Activated T-helper 2 cell treated with anti-CD3 and anti-CD28 coated beads, Interferon-gamma antibody, Interleukin-2, Interleukin-4, amounts not matched to agents 10 μg/mL and 5 μg/mL and 100 μg/mL, durations not matched to agents 14 hours and 24 hours and 36 hours (primary cell): ENCODE data around the gene LGALS7B. TPM values are rescaled to one million over a fixed set of nuclear protein-coding genes. Genes with fewer than 3 reads are reported as not detected.
"Not testable (repeated sequence)": the region's sequence is repeated elsewhere in the genome, so short reads cannot be mapped to it uniquely, and the experiment has no call there.

Experiments
- DNase-seq: peaks from one replicate; pipeline ENCODE4 v3.0.0; 2021; ENCODE audit warnings: low spot score
- H3K27ac Mint-ChIP-seq: one replicate; pipeline ENCODE4 v1.8.0; 2021; ENCODE audit warnings: mixed read lengths
- H3K27me3 Mint-ChIP-seq: one replicate; pipeline ENCODE4 v1.8.0; 2021; ENCODE audit warnings: low read depth, mixed read lengths
- H3K36me3 Mint-ChIP-seq: one replicate; pipeline ENCODE4 v1.8.0; 2021; ENCODE audit warnings: low read depth, mixed read lengths
- H3K4me1 Mint-ChIP-seq: one replicate; pipeline ENCODE4 v1.8.0; 2021; ENCODE audit warnings: low read depth, mixed read lengths
- H3K4me3 Mint-ChIP-seq: one replicate; pipeline ENCODE4 v1.8.0; 2021; ENCODE audit warnings: low read depth, mild to moderate bottlenecking, moderate library complexity, mixed read lengths
- H3K9me3 Mint-ChIP-seq: one replicate; pipeline ENCODE4 v1.8.0; 2021; ENCODE audit warnings: mixed read lengths
- intact Hi-C: fragments of 100-400 bp; cut with micrococcal nuclease; formaldehyde crosslinking; loops from one replicate; pipeline ENCODE4 v1.15.1; 2023
- total RNA-seq: library from RNA; stranded (reverse); gene quantifications from 2 replicates; pipeline ENCODE4 v1.2.3, GENCODE V29; 2022

Gene LGALS7B
- total RNA-seq, 1 donor from 2014 or later = not detected

- intact Hi-C loops = loop anchor here (10.0 kb wide), 1 partner anchor 51 kb away; no protein-coding TSS in a partner anchor
- H3K4me3 Mint-ChIP-seq, DNase-seq, H3K36me3 Mint-ChIP-seq, H3K9me3 Mint-ChIP-seq, H3K4me1 Mint-ChIP-seq, H3K27ac Mint-ChIP-seq: not testable (repeated sequence)
- peaks cover 18% of the 10 kb centered on the region for H3K27me3 Mint-ChIP-seq
These were observed 34.8 kb upstream of the LGALS7B start for GRCh38 chr19:38754196-38754595.

DNA sequence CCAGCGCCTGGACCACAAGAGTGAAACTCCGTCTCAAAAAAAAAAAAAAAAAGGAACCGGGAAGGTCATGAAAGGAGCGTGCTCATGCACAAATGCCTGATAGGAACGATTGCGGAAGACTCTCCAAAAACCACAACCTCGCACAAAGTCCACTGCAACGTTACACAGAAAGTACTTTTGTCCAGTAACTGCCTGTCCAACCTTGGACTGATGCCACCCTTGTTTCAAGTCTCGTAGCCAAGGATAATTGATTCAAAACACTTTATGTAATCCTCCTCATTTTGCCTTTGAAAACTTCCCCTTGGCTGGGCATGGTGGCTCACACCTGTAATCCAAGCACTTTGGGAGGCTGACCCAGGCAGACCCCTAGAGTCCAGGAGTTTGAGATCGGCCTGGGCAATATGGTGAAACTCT is 29.4 kb upstream of the LGALS7B start:
- Mint-ChIP-seq H3K27ac (no peak overlapping the region), H3K36me3 (no peaks in the 10 kb centered on the region), H3K4me3 (no peak overlapping the region), H3K9me3 (no peaks in the 10 kb centered on the region), H3K4me1 (no peaks in the 10 kb centered on the region), H3K27me3 (no peaks in the 10 kb centered on the region)
- intact Hi-C loops = loop anchor here (10.0 kb wide), 1 partner anchor 45 kb away; no protein-coding TSS in a partner anchor
- DNase-seq = no peak

DNA sequence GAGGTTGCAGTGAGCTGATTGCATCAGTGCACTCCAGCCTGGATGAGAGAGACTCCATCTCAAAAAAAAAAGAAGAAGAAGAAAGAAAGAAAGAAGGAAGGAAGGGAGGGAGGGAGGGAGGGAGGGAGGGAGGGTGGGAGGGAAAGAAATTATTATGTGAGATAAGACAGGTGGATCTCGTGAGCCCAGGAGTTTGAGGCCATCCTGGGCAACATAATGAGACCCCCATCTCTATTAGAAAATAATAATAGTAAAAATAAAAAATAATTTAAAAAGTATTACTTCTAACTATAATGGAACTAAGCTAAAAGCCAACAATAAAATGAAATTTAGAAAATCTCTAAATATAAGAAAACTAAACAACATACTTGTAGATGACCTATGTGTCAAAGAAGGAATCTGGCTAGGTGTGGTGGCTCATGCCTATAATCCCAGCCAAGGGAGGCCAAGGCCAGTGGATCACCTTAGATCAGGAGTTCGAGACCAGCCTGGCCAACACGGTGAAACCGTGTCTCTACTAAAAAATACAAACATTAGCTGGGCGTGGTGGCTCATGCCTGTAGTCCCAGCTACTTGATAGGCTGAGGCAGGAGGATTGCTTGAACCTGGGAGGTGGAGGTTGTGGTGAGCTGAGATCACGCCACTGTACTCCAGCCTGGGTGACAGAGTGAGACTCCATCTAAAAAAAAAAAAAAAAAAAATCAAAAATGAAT is 28.0 kb upstream of the LGALS7B start:
- H3K4me3 Mint-ChIP-seq, H3K27ac Mint-ChIP-seq, H3K27me3 Mint-ChIP-seq, H3K9me3 Mint-ChIP-seq, H3K36me3 Mint-ChIP-seq, intact Hi-C loops, H3K4me1 Mint-ChIP-seq, DNase-seq: not testable (repeated sequence)

GRCh38 chr19:38761884-38762389 is 27.1 kb upstream of the LGALS7B start:
- H3K27me3 Mint-ChIP-seq, H3K9me3 Mint-ChIP-seq, H3K36me3 Mint-ChIP-seq, DNase-seq, H3K4me3 Mint-ChIP-seq, H3K4me1 Mint-ChIP-seq, intact Hi-C loops, H3K27ac Mint-ChIP-seq: not testable (repeated sequence)

DNA sequence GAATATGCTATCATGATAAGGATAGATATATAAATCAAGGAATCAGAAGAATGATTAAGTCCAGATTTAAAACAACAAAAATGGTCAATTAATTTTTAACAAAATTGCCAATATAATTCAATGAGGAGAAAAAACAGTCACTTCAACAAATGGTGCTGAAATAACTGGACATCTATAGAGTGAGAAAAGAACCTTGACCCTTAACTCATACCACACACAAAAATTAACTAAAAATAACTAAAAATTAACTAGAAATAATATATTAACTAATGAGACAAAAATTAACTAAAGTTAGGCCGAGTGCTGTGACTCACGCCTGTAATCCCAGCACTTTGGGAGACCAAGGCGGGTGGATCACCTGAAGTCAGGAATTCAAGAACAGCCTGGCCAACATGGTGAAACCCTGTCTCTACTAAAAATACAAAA is 25.2 kb upstream of the LGALS7B start:
- intact Hi-C loops = no loop called here
- Mint-ChIP-seq H3K4me3 (no peak overlapping the region), H3K9me3 (no peaks in the 10 kb centered on the region), H3K36me3 (no peaks in the 10 kb centered on the region), H3K4me1 (no peaks in the 10 kb centered on the region), H3K27ac (no peak overlapping the region), H3K27me3 (peaks cover 2% of the 10 kb centered on the region)
- no peak for DNase-seq

DNA sequence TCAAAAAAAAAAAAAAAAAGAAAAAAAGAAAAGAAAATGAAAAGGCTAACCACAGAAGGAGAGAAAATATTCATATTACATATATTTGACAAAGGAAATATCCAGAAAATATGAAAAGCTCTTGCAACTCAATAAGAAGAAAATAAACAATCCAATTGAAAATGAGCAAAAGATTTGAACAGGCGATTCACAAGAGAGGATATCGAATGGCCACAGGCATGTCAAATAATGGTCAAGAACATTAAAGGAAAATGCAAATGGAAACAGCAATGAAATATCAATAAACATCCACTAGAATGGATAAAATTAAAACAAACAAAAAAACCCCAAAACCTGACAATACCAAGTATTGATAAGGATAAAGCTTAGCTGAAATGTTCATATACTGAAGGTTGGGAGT is 23.8 kb upstream of the LGALS7B start:
- intact Hi-C loops = no loop called here
- H3K4me3 Mint-ChIP-seq = no peak overlapping the region
- no peaks in the 10 kb centered on the region for H3K36me3 Mint-ChIP-seq
- no peak overlapping the region for H3K27ac Mint-ChIP-seq
- no peaks in the 10 kb centered on the region for H3K9me3 Mint-ChIP-seq
- H3K27me3 Mint-ChIP-seq = peaks cover 2% of the 10 kb centered on the region
- H3K4me1 Mint-ChIP-seq = peaks cover 4% of the 10 kb centered on the region
- no peak for DNase-seq

- DNase-seq = no peak
- intact Hi-C loops = no loop called here
- peaks cover 4% of the 10 kb centered on the region for H3K4me1 Mint-ChIP-seq
- H3K36me3 Mint-ChIP-seq = no peaks in the 10 kb centered on the region
- H3K9me3 Mint-ChIP-seq = no peaks in the 10 kb centered on the region
- H3K4me3 Mint-ChIP-seq = no peak overlapping the region
- H3K27me3 Mint-ChIP-seq = peaks cover 2% of the 10 kb centered on the region
- H3K27ac Mint-ChIP-seq = no peak overlapping the region
These were observed 22.5 kb upstream of the LGALS7B start for GRCh38 chr19:38766276-38767047.

- H3K4me1 Mint-ChIP-seq = peaks cover 4% of the 10 kb centered on the region
- peak; percentile 86 for DNase-seq
- H3K27ac Mint-ChIP-seq = peak overlapping the region; percentile 63
- no peaks in the 10 kb centered on the region for H3K36me3 Mint-ChIP-seq
- peak overlapping the region; percentile 64 for H3K4me3 Mint-ChIP-seq
- H3K27me3 Mint-ChIP-seq = peaks cover 2% of the 10 kb centered on the region
- H3K9me3 Mint-ChIP-seq = no peaks in the 10 kb centered on the region
- intact Hi-C loops = no loop called here
These were observed 19.3 kb upstream of the LGALS7B start for GRCh38 chr19:38769635-38770211.

DNA sequence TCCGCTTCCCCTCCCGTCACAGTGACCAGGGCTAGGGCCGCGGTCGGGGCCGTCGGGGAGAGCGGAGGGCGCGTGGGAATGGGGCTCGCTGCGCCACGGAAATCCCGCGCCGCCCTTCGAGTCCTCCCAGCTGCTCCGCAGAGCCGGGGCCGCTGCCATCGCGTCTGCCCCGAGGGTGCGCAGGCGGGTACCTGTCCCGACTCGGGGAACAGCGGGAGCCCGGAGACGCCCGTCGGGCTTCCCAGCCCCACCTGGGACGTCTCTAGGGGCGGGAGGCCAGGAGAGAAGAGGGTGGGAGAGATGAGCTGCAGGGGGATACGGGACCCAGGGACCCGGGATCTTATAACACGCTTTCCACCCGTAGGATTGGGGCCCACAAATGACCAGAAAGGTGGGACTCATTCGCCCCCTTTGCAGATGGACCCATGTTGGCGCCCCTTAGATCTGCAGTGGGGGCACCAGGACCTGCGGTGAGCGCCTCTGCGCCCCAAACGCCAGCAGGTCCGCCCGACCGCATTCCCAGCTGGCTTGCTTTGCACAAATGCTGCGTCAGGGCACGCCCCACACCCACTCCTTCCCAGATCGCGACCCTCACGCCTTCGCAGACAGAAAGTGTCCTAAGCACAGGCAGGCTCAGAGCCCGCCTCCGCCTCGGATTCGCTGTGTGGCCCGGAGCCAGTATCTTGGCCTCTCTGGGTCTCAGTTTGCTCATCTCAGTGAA is 18.6 kb upstream of the LGALS7B start:
- H3K36me3 Mint-ChIP-seq, H3K9me3 Mint-ChIP-seq, H3K4me1 Mint-ChIP-seq, intact Hi-C loops, DNase-seq, H3K27me3 Mint-ChIP-seq, H3K4me3 Mint-ChIP-seq, H3K27ac Mint-ChIP-seq: not testable (repeated sequence)

- DNase-seq, H3K27ac Mint-ChIP-seq, H3K4me3 Mint-ChIP-seq, H3K36me3 Mint-ChIP-seq, H3K27me3 Mint-ChIP-seq, intact Hi-C loops, H3K9me3 Mint-ChIP-seq, H3K4me1 Mint-ChIP-seq: not testable (repeated sequence)
These were observed 18.1 kb upstream of the LGALS7B start for GRCh38 chr19:38770949-38771275.

DNA sequence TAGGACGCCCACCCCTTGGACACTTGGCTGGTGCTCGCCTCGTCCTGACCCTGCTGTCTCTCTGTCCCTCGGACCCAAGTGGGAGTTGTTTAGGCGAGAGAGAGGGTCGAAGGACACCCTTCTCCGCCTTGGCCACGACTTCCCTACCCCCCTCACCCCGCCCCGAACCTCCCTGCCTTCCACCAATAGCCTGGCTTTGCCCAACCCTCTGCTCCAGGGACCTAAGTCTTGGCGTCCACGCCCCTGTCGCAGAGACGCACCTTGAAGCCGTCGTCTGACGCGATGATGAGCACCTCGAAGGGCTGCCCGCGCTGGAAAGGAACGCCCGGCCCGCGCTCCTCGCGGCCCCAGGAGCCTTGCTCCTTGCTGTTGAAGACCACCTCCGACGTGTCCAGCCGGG is 17.4 kb upstream of the LGALS7B start:
- H3K9me3 Mint-ChIP-seq, H3K27ac Mint-ChIP-seq, H3K36me3 Mint-ChIP-seq, DNase-seq, H3K27me3 Mint-ChIP-seq, H3K4me1 Mint-ChIP-seq, intact Hi-C loops, H3K4me3 Mint-ChIP-seq: not testable (repeated sequence)

DNA sequence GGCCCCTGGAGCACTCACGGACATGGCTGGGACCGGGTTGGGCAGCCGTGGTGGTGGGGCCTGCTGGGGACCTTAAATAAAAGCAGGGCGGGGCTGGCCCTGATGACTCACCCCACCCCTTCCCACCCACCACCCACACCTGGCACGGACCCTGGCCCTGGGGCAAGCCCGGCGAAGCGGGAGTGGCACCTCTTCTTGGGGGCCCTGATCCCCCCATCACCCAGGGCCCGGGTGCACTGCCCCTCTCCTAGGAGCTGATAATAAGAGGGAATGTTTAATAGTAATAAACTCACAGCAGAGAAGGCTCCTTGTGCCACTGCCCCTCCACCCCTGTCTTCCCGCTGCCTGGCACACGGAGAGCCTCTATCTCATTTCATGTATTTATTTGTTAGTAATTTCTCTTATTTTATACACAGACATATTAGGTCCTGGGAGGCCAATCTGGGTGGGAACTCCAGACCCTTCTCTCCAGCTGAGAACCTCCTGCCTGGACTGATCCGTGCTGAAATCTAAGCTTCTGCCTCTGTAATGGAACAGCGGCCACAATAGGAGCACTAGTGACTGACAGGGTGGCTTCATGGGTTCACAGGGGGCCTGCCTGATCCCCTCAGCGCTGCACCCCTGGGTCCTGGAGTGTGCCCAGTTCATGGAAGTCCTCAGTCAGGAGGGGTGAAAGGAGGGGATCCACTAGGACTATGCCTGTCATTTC is 15.4 kb upstream of the LGALS7B start, which contains the start of gene LGALS7:
TSS of gene LGALS7 (minus strand) at position 49 of the 709 bp plus-strand sequence. CDS start at position 24, 25 bp downstream.
- H3K4me3 Mint-ChIP-seq = no peak within 1 kb of the TSS
- peaks cover 1% of the 10 kb centered on the region for H3K27me3 Mint-ChIP-seq
- no peak for DNase-seq
- no peak within 1 kb of the TSS for H3K27ac Mint-ChIP-seq
- intact Hi-C loops = no loop called here
- no peaks in the 10 kb centered on the region for H3K9me3 Mint-ChIP-seq
- no peaks in the 10 kb centered on the region for H3K36me3 Mint-ChIP-seq
- peaks cover 4% of the 10 kb centered on the region for H3K4me1 Mint-ChIP-seq
